ENCODE data around the gene CCL22. TPM values are rescaled to one million over a fixed set of nuclear protein-coding genes. Genes with fewer than 3 reads are reported as not detected.
A peak's percentile ranks its signal among the peaks of the same experiment; 100 is the strongest.

Gene CCL22
- total RNA-seq, 4 donors from 2014 or later, result not detected

- WGBS, 2 donors, result 74 to 82% methylated on average over 2 of the region's 2 CpGs
- TF ChIP-seq CTCF (IDR thresholded peaks at IDR 0.05) (no peak), POLR2A (IDR thresholded peaks at IDR 0.05) (no peak)
- no peak for DNase-seq
Measured at GRCh38 chr16:57406881-57407280, 48.3 kb downstream of the CCL22 start.

GRCh38 chr16:57407521-57408353 lies 49.2 kb downstream of the CCL22 start:
- no peaks in the 10 kb centered on the region for H3K36me3 ChIP-seq
- H3K27me3 ChIP-seq, result no peaks in the 10 kb centered on the region
- no peaks in the 10 kb centered on the region for H3K4me1 ChIP-seq
- no peak for DNase-seq
- TF ChIP-seq POLR2A (IDR thresholded peaks at IDR 0.05), result no peak
- no peak for TF ChIP-seq CTCF (IDR thresholded peaks at IDR 0.05)
- intact Hi-C loops (cut with DNase I), result no loop called here
- H3K4me3 ChIP-seq (replicated peaks in 1 of 3), result no peak overlapping the region
- H3K9me3 ChIP-seq, result no peaks in the 10 kb centered on the region
- no peak overlapping the region for H3K27ac ChIP-seq
- WGBS, 2 donors, result 90 to 93% methylated on average over 5 of the region's 5 CpGs

More at GRCh38 chr16:57406881-57407280, 48.3 kb downstream of the CCL22 start:
- no peaks in the 10 kb centered on the region for H3K9me3 ChIP-seq
- H3K27me3 ChIP-seq, result no peaks in the 10 kb centered on the region
- intact Hi-C loops (cut with DNase I), result no loop called here
- no peaks in the 10 kb centered on the region for H3K4me1 ChIP-seq
- H3K27ac ChIP-seq, result no peak overlapping the region
- H3K4me3 ChIP-seq (replicated peaks in 1 of 3), result no peak overlapping the region
- H3K36me3 ChIP-seq, result no peaks in the 10 kb centered on the region

GRCh38 chr16:57409065-57409464 lies 50.5 kb downstream of the CCL22 start:
- Histone ChIP-seq H3K27ac (peak overlapping the region in 1 of 3 donors; percentile 63), H3K9me3 (no peaks in the 10 kb centered on the region), H3K4me3 (replicated peaks in 1 of 3) (no peak overlapping the region), H3K36me3 (no peaks in the 10 kb centered on the region), H3K4me1 (no peaks in the 10 kb centered on the region), H3K27me3 (no peaks in the 10 kb centered on the region)
- WGBS, 2 donors, result 74 to 80% methylated on average over 5 of the region's 5 CpGs
- intact Hi-C loops (cut with DNase I), result no loop called here
- TF ChIP-seq POLR2A (IDR thresholded peaks at IDR 0.05) (no peak), CTCF (IDR thresholded peaks at IDR 0.05) (no peak)
- DNase-seq, result no peak

- Histone ChIP-seq H3K4me1 (no peaks in the 10 kb centered on the region), H3K27ac (peak overlapping the region in 2 of 3 donors; percentile 63 to 68), H3K27me3 (no peaks in the 10 kb centered on the region), H3K36me3 (no peaks in the 10 kb centered on the region), H3K4me3 (replicated peaks in 1 of 3) (no peak overlapping the region), H3K9me3 (no peaks in the 10 kb centered on the region)
- intact Hi-C loops (cut with DNase I), result loop anchor here (5.0 to 10.0 kb wide), 2 partner anchors 33 to 325 kb away; no protein-coding TSS in a partner anchor
- 58 to 67% methylated on average over 9 to 13 of the region's 14 CpGs for WGBS, 2 donors
- no peak for DNase-seq
- TF ChIP-seq CTCF (IDR thresholded peaks at IDR 0.05), result no peak
- no peak for TF ChIP-seq POLR2A (IDR thresholded peaks at IDR 0.05)
Measured at GRCh38 chr16:57409870-57410587, 51.4 kb downstream of the CCL22 start.
